ENCODE results near the gene CARNS1. TPM values are rescaled to one million over a fixed set of nuclear protein-coding genes. Genes with fewer than 3 reads are reported as not detected.

The CARNS1 gene
- total and polyA plus RNA-seq, 4 donors: 8.6 to 38.6 (median 25.7) TPM

DNA sequence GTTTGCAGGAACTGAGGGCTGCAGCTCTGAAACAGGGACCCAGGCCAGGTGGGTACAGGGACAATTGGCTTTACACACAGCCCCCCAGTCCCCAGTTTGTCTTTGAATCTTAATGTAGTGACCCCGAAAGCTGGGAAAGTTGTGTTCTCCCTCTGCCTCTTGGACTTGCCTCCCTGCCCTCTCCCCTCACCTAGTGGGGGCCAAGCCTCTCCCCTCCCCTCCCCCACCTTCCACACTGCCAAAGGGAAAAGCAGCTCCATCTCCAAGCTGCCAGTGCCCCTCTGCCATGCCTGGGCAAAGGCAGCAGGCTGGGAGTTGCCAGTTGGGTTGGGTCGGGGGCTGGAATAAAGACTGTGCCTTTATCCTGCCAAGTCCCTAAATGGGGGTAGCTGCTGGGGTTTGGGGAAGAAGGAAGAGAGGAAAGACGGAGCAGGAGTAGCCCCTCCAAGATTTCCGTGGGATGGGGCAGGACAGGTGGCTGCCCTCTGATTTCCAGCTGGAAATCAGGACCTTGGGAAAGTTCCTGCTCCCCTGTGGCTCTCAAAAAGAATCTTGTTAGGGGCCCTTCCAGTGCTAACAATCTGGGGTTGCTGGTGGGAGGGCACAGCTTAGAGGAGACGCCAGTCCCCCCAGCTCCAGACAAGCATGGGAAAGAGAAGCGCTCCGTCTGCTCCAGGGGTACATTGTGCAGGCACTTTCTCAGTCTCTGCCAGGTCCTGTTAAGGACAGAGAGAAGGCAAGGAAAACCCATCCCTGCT is 39.2 kb upstream of the CARNS1 start:
- DNase-seq (ENCODE audit: low read depth in 4 of 6, low spot score in 6 of 6): peak in 1 of 6 donors; percentile 69
- Histone ChIP-seq H3K9me3 (ENCODE audit: control insufficient read depth, insufficient read depth, low read length) (no peaks in the 10 kb centered on the region), H3K27me3 (ENCODE audit: control insufficient read depth, insufficient read depth, low read length) (peaks cover 41% of the 10 kb centered on the region), H3K4me3 (ENCODE audit: low read depth, low read length) (no peak overlapping the region), H3K4me1 (ENCODE audit: control insufficient read depth, insufficient read depth, low read length) (peaks cover 40% of the 10 kb centered on the region), H3K36me3 (ENCODE audit: control insufficient read depth, insufficient read depth, low read length) (peaks cover 14% of the 10 kb centered on the region), H3K27ac (ENCODE audit: low read depth, low read length) (no peak overlapping the region)
- 38% methylated on average over 6 of the region's 7 CpGs for WGBS (ENCODE audit: insufficient coverage)

DNA sequence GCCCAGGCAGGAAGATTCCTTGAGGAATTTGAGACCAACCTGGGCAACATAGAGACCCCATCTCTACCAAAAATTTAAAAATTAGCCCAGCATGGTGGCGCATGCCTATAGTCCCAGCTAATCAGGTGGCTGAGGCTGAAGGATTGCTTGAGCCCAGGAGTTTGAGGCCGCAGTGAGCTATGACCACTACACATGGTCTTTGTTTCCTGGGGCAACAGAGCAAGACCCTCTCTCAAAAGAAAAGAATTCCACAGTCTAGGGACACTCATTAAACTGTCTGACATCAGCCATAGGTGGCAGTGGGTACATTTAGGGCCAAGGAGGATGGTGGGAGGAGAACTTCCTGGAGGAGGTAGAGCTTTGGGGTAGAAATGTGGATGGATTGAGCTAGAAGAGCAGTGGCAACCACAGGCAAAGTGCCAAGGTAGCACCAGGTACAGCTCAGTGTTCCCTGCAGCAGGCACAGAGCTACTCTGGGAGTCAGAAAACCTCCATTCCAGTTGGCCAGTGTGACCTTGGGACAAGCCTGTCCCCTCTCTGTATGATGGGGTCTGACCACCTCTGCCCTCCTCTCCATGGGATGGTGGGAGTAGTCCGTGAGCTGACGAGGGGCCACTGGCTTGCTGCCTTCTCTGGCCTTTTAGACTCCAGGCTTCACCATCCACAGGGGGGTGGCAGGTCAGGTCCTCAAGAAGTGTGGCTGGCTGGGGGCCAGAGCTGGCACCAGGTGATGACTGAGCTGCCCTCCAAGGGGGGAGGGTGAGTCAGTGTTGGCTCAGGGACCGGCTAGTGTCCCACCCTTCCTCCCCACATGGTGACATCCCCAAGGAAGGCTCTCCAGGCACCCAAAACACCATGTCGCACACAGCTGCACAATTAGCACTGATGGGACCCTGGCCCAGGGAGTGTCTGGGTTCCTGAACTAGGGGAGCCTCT is 38.3 kb upstream of the CARNS1 start:
- H3K36me3 ChIP-seq (ENCODE audit: control insufficient read depth, insufficient read depth, low read length): peaks cover 14% of the 10 kb centered on the region
- no peak for DNase-seq (ENCODE audit: low read depth in 4 of 6, low spot score in 6 of 6)
- H3K9me3 ChIP-seq (ENCODE audit: control insufficient read depth, insufficient read depth, low read length): no peaks in the 10 kb centered on the region
- H3K27me3 ChIP-seq (ENCODE audit: control insufficient read depth, insufficient read depth, low read length): peaks cover 34% of the 10 kb centered on the region
- peaks cover 31% of the 10 kb centered on the region for H3K4me1 ChIP-seq (ENCODE audit: control insufficient read depth, insufficient read depth, low read length)
- no peak overlapping the region for H3K4me3 ChIP-seq (ENCODE audit: low read depth, low read length)
- no peak overlapping the region for H3K27ac ChIP-seq (ENCODE audit: low read depth, low read length)
- 82% methylated on average over 2 of the region's 6 CpGs for WGBS (ENCODE audit: insufficient coverage)

- Histone ChIP-seq H3K9me3 (ENCODE audit: control insufficient read depth, insufficient read depth, low read length) (no peaks in the 10 kb centered on the region), H3K27ac (ENCODE audit: low read depth, low read length) (no peak overlapping the region), H3K4me3 (ENCODE audit: low read depth, low read length) (no peak overlapping the region), H3K27me3 (ENCODE audit: control insufficient read depth, insufficient read depth, low read length) (peaks cover 32% of the 10 kb centered on the region), H3K36me3 (ENCODE audit: control insufficient read depth, insufficient read depth, low read length) (peaks cover 14% of the 10 kb centered on the region), H3K4me1 (ENCODE audit: control insufficient read depth, insufficient read depth, low read length) (peaks cover 33% of the 10 kb centered on the region)
- WGBS (ENCODE audit: insufficient coverage): 91% methylated on average over 4 of the region's 4 CpGs
- DNase-seq (ENCODE audit: low read depth in 4 of 6, low spot score in 6 of 6): no peak
These were observed 36.9 kb upstream of the CARNS1 start for GRCh38 chr11:67378544-67378943.

DNA sequence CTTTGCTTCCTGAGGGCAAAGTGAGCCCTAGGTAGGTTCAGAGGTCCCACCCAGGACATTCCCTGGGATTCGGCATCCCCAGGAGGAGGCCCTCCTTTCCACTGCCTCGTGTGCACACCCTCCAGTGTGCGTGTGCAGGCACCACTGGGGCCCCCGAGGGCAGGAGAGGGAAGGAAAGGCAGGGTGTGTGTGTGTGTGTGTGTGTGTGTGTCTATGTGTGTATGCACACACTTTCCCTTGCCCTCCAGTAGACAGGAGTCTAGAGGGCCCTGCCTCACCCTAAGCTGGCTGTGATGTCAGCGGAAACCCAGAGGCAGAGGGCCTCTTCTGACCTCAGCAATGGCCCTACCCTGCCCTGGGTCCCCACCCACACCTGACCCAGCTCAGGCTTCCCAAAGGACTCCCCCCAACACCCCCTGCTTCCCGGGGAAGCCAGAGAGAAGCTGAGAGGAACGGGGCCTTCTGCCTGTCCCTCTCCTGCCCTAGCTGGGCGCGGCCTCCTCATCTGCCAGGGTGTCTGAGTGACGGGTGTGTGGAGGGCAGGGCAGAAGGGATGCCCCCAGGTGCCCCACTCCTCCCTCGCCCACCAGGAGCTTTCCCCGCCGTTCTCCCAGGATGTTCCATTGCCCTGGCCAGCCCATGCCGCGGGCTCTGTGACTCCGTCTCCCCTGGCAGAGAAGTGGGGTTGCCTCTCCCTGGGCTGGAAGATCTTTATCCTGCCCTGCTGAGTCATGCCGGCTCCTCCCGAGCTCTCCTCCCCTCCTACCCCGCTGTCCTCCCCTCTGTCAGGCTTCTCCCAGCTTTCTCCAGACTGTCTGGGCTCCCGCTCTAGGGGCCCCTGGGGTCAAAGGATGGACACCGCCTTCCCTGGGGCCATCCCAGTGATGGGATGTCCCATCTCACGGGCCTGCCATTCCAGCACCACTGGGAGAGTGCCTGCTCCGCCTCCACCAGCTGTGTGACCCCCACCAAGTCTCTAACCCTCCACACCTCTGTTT is 36.1 kb upstream of the CARNS1 start:
- peaks cover 25% of the 10 kb centered on the region for H3K4me1 ChIP-seq (ENCODE audit: control insufficient read depth, insufficient read depth, low read length)
- no peak overlapping the region for H3K27ac ChIP-seq (ENCODE audit: low read depth, low read length)
- peaks cover 24% of the 10 kb centered on the region for H3K27me3 ChIP-seq (ENCODE audit: control insufficient read depth, insufficient read depth, low read length)
- no peak for DNase-seq (ENCODE audit: low read depth in 4 of 6, low spot score in 6 of 6)
- no peak overlapping the region for H3K4me3 ChIP-seq (ENCODE audit: low read depth, low read length)
- 74% methylated on average over 18 of the region's 23 CpGs for WGBS (ENCODE audit: insufficient coverage)
- H3K9me3 ChIP-seq (ENCODE audit: control insufficient read depth, insufficient read depth, low read length): no peaks in the 10 kb centered on the region
- peaks cover 14% of the 10 kb centered on the region for H3K36me3 ChIP-seq (ENCODE audit: control insufficient read depth, insufficient read depth, low read length)

- H3K9me3 ChIP-seq (ENCODE audit: control insufficient read depth, insufficient read depth, low read length): no peaks in the 10 kb centered on the region
- H3K4me3 ChIP-seq (ENCODE audit: low read depth, low read length): no peak overlapping the region
- peaks cover 7% of the 10 kb centered on the region for H3K27me3 ChIP-seq (ENCODE audit: control insufficient read depth, insufficient read depth, low read length)
- H3K4me1 ChIP-seq (ENCODE audit: control insufficient read depth, insufficient read depth, low read length): peaks cover 18% of the 10 kb centered on the region
- DNase-seq (ENCODE audit: low read depth in 4 of 6, low spot score in 6 of 6): no peak
- WGBS (ENCODE audit: insufficient coverage): 76% methylated on average over 13 of the region's 13 CpGs
- no peak overlapping the region for H3K27ac ChIP-seq (ENCODE audit: low read depth, low read length)
- H3K36me3 ChIP-seq (ENCODE audit: control insufficient read depth, insufficient read depth, low read length): peaks cover 14% of the 10 kb centered on the region
These were observed 34.1 kb upstream of the CARNS1 start for GRCh38 chr11:67381244-67381972.

- WGBS (ENCODE audit: insufficient coverage): 31% methylated on average over 12 of the region's 16 CpGs
- no peaks in the 10 kb centered on the region for H3K9me3 ChIP-seq (ENCODE audit: control insufficient read depth, insufficient read depth, low read length)
- DNase-seq (ENCODE audit: low read depth in 4 of 6, low spot score in 6 of 6): peak in 4 of 6 donors; percentile 50 to 90 (median 73)
- peaks cover 13% of the 10 kb centered on the region for H3K36me3 ChIP-seq (ENCODE audit: control insufficient read depth, insufficient read depth, low read length)
- peaks cover 17% of the 10 kb centered on the region for H3K4me1 ChIP-seq (ENCODE audit: control insufficient read depth, insufficient read depth, low read length)
- peaks cover 1% of the 10 kb centered on the region for H3K27me3 ChIP-seq (ENCODE audit: control insufficient read depth, insufficient read depth, low read length)
- no peak overlapping the region for H3K27ac ChIP-seq (ENCODE audit: low read depth, low read length)
- H3K4me3 ChIP-seq (ENCODE audit: low read depth, low read length): no peak overlapping the region
These were observed 33.0 kb upstream of the CARNS1 start for GRCh38 chr11:67382276-67383136.

- 12% methylated on average over 3 of the region's 3 CpGs for WGBS (ENCODE audit: insufficient coverage)
- Histone ChIP-seq H3K36me3 (ENCODE audit: control insufficient read depth, insufficient read depth, low read length) (peaks cover 4% of the 10 kb centered on the region), H3K4me3 (ENCODE audit: low read depth, low read length) (no peak overlapping the region), H3K27ac (ENCODE audit: low read depth, low read length) (peak overlapping the region; percentile 37), H3K4me1 (ENCODE audit: control insufficient read depth, insufficient read depth, low read length) (peaks cover 17% of the 10 kb centered on the region), H3K27me3 (ENCODE audit: control insufficient read depth, insufficient read depth, low read length) (no peaks in the 10 kb centered on the region), H3K9me3 (ENCODE audit: control insufficient read depth, insufficient read depth, low read length) (no peaks in the 10 kb centered on the region)
- DNase-seq (ENCODE audit: low read depth in 4 of 6, low spot score in 6 of 6): peak; percentile 35 to 93 (median 60)
These were observed 30.6 kb upstream of the CARNS1 start for GRCh38 chr11:67384851-67385366.

DNA sequence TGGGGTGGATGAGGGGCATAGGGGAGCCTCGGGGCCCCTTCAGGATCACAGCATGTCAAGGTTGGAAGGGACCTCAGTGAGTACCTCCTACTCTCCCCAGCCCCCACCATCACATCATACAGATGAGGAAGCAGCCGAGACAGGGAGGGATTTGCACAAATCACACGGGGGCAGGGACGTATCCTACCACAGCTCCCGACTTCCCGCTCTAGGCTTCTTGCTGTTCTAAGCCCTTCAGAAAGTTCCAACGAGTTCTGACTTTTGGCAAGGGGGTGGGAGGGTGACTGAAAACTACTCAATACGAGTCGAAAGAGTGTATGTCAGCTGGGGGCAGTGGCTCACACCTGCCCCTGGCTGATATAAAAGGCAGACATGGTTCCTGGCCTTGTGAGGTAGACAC is 28.4 kb upstream of the CARNS1 start:
- no peak overlapping the region for H3K27ac ChIP-seq (ENCODE audit: low read depth, low read length)
- no peak for DNase-seq (ENCODE audit: low read depth in 4 of 6, low spot score in 6 of 6)
- H3K27me3 ChIP-seq (ENCODE audit: control insufficient read depth, insufficient read depth, low read length): no peaks in the 10 kb centered on the region
- WGBS (ENCODE audit: insufficient coverage): 39% methylated on average over 8 of the region's 9 CpGs
- H3K9me3 ChIP-seq (ENCODE audit: control insufficient read depth, insufficient read depth, low read length): no peaks in the 10 kb centered on the region
- H3K4me3 ChIP-seq (ENCODE audit: low read depth, low read length): no peak overlapping the region
- peaks cover 4% of the 10 kb centered on the region for H3K36me3 ChIP-seq (ENCODE audit: control insufficient read depth, insufficient read depth, low read length)
- peaks cover 29% of the 10 kb centered on the region for H3K4me1 ChIP-seq (ENCODE audit: control insufficient read depth, insufficient read depth, low read length)
